CD14-positive monocyte (primary cell): ENCODE data around the gene WDFY3. TPM values are rescaled to one million over a fixed set of nuclear protein-coding genes. Genes with fewer than 3 reads are reported as not detected.

Source experiments
- DNase-seq, 3 donors: peaks; one replicate each; pipeline ENCODE4 v3.0.0-alpha.2; 2011 to 2022
- H2AFZ ChIP-seq: 2 replicates; pipeline ENCODE4 v1.6.0; 2012; ENCODE audit warnings: mild to moderate bottlenecking, low read depth, low read length, inconsistent platforms; ENCODE audit not compliant: insufficient read depth, poor library complexity, severe bottlenecking
- H3K27ac ChIP-seq, 2 donors: 1 replicate in 1 of 2; 2 replicates in 1 of 2; pipeline ENCODE4 v1.5.1; 2012 to 2013; ENCODE audit warnings: low read length in 2 of 2, control low read depth in 1 of 2, inconsistent platforms in 1 of 2, low read depth in 1 of 2, mild to moderate bottlenecking in 1 of 2
- H3K27me3 ChIP-seq, 2 donors: one replicate each; pipeline versions ENCODE4 v1.6.0 to v1.6.1; 2011 to 2013; ENCODE audit warnings: low read length in 2 of 2; ENCODE audit not compliant: control insufficient read depth in 2 of 2, insufficient read depth in 2 of 2
- H3K36me3 ChIP-seq, 2 donors: replicated peaks in 1 of 2; 1 replicate in 1 of 2; 2 replicates in 1 of 2; pipeline versions ENCODE4 v1.5.1 to v1.6.1; 2012 to 2013; ENCODE audit warnings: low read length in 2 of 2, control low read depth in 1 of 2, inconsistent platforms in 1 of 2, mild to moderate bottlenecking in 1 of 2; ENCODE audit not compliant: insufficient read depth in 2 of 2, control insufficient read depth in 1 of 2
- H3K4me1 ChIP-seq, 2 donors: 1 replicate in 1 of 2; 2 replicates in 1 of 2; pipeline versions ENCODE4 v1.5.1 to v1.6.1; 2012 to 2013; ENCODE audit warnings: low read length in 2 of 2, control low read depth in 1 of 2, inconsistent platforms in 1 of 2, mild to moderate bottlenecking in 1 of 2, moderate library complexity in 1 of 2; ENCODE audit not compliant: insufficient read depth in 2 of 2, control insufficient read depth in 1 of 2
- H3K4me2 ChIP-seq: replicated peaks from 2 replicates; pipeline ENCODE3; 2012; ENCODE audit warnings: low read length, moderate library complexity, mild to moderate bottlenecking; ENCODE audit not compliant: poor library complexity, severe bottlenecking; ENCODE audit errors: extremely low read depth
- H3K4me3 ChIP-seq, 3 experiments: fragments of 200-600 bp in 1 of 3; sonication (generic) in 1 of 3; replicated peaks in 1 of 3; 1 replicate in 2 of 3; 2 replicates in 1 of 3; pipeline ENCODE4 v1.5.1; 2011 to 2013; ENCODE audit warnings: low read length in 3 of 3, mild to moderate bottlenecking in 3 of 3, control low read depth in 2 of 3, low read depth in 2 of 3, inconsistent platforms in 1 of 3, moderate library complexity in 1 of 3
- H3K79me2 ChIP-seq: 2 replicates; pipeline ENCODE4 v1.6.0; 2012; ENCODE audit warnings: mild to moderate bottlenecking, control low read depth, inconsistent platforms, low read length, moderate library complexity; ENCODE audit not compliant: insufficient read depth
- H3K9ac ChIP-seq: 2 replicates; pipeline ENCODE4 v1.6.0; 2017; ENCODE audit warnings: low read length, mild to moderate bottlenecking; ENCODE audit not compliant: insufficient read depth, poor library complexity, severe bottlenecking
- H3K9me3 ChIP-seq, 2 donors: replicated peaks in 1 of 2; 1 replicate in 1 of 2; 2 replicates in 1 of 2; pipeline versions ENCODE4 v1.5.1 to v1.6.1; 2012 to 2013; ENCODE audit warnings: low read length in 2 of 2, control low read depth in 1 of 2; ENCODE audit not compliant: control insufficient read depth in 1 of 2, insufficient read depth in 1 of 2
- H4K20me1 ChIP-seq: 2 replicates; pipeline ENCODE4 v1.6.0; 2012; ENCODE audit warnings: mild to moderate bottlenecking, low read length, control low read depth, moderate library complexity; ENCODE audit not compliant: insufficient read depth
- H3K27ac Mint-ChIP-seq, 7 donors: one replicate each; pipeline ENCODE4 v1.8.0; 2020; ENCODE audit warnings: mild to moderate bottlenecking in 7 of 7, mixed read lengths in 7 of 7, moderate library complexity in 6 of 7, inconsistent platforms in 2 of 7
- H3K27me3 Mint-ChIP-seq, 3 donors: one replicate each; pipeline ENCODE4 v1.8.0; 2021 to 2022; ENCODE audit warnings: low read depth in 3 of 3, mild to moderate bottlenecking in 3 of 3, mixed read lengths in 3 of 3, moderate library complexity in 3 of 3, inconsistent platforms in 1 of 3
- H3K36me3 Mint-ChIP-seq, 2 donors: one replicate each; pipeline ENCODE4 v1.8.0; 2020; ENCODE audit warnings: mixed read lengths in 2 of 2, inconsistent platforms in 1 of 2, mild to moderate bottlenecking in 1 of 2
- H3K4me1 Mint-ChIP-seq: one replicate; pipeline ENCODE4 v1.8.0; 2020; ENCODE audit warnings: mild to moderate bottlenecking, mixed read lengths
- H3K4me3 Mint-ChIP-seq, 2 donors: one replicate each; pipeline ENCODE4 v1.8.0; 2020; ENCODE audit warnings: mild to moderate bottlenecking in 2 of 2, mixed read lengths in 2 of 2, moderate library complexity in 1 of 2
- H3K9me3 Mint-ChIP-seq, 7 donors: one replicate each; pipeline ENCODE4 v1.8.0; 2020 to 2022; ENCODE audit warnings: mixed read lengths in 7 of 7, mild to moderate bottlenecking in 6 of 7, moderate library complexity in 6 of 7, inconsistent platforms in 2 of 7
- WGBS: methylation state at CpG from one replicate; pipeline ENCODE4 v1.1.5; 2013; ENCODE audit warnings: missing lambda C conversion rate; ENCODE audit not compliant: insufficient coverage; 5-methylcytosine and 5-hydroxymethylcytosine counted together
- intact Hi-C, 2 donors: fragments of 100-400 bp; cut with micrococcal nuclease; formaldehyde crosslinking; loops; one replicate each; pipeline versions ENCODE4 v1.15.0 to v1.15.1; 2023
- polyA plus RNA-seq, 3 donors: library from polyadenylated mRNA; depleted of rRNA in 1 of 3; unstranded in 2 of 3; stranded (reverse) in 1 of 3; fragments of 300-500 nt in 2 of 3; fragments of >200 nt in 1 of 3; fragmentation: Illumina TruSeq in 2 of 3; gene quantifications; 1 replicate in 2 of 3; 2 replicates in 1 of 3; pipeline ENCODE4 v1.2.3, GENCODE V29; 2012 to 2021
- TF ChIP-seq, protein P1 (sequence below): fragments of 200-600 bp; IDR thresholded peaks from one replicate; pipeline ENCODE4 v1.8.0; 2022; ENCODE audit warnings: antibody characterized with exemption, mild to moderate bottlenecking

WDFY3 gene
- polyA plus RNA-seq, 3 donors = 5.6 to 35.5 (median 5.9) TPM

DNA sequence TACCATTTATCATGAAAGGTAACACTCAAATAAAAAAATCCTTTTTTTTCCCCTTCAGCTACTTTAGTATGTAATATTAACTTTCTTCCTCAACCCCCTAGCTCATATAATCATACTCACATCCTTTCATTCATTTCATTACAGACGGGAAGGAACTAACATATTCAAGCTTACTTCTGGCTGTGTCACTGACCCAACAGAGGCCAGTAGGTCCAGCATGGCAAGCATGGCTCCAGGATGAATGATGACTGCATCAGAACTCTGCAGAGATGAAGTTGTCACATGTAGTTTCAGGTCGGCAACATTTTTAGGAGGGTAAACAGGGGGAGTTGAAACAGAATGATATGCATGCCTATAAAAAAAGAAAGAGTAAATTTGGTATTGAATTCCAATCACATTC, 163.4 kb downstream of the WDFY3 start:
- no peak overlapping the region for H3K27ac ChIP-seq
- Mint-ChIP-seq H3K27ac (no peak overlapping the region), H3K9me3 (peaks cover 0 to 3% (median 0%) of the 10 kb centered on the region in 7 donors), H3K36me3 (peaks cover 57 to 77% of the 10 kb centered on the region in 2 donors), H3K27me3 (no peaks in the 10 kb centered on the region), H3K4me1 (no peaks in the 10 kb centered on the region), H3K4me3 (no peak overlapping the region)
- intact Hi-C loops = no loop called here
- no CpG with 5 or more reads among the region's 2 CpGs for WGBS
- no peak overlapping the region for H3K4me3 ChIP-seq
- no peak for DNase-seq
- no peaks in the 10 kb centered on the region for H3K79me2 ChIP-seq
- no peak overlapping the region for H3K9ac ChIP-seq
- TF ChIP-seq, protein P1, sequence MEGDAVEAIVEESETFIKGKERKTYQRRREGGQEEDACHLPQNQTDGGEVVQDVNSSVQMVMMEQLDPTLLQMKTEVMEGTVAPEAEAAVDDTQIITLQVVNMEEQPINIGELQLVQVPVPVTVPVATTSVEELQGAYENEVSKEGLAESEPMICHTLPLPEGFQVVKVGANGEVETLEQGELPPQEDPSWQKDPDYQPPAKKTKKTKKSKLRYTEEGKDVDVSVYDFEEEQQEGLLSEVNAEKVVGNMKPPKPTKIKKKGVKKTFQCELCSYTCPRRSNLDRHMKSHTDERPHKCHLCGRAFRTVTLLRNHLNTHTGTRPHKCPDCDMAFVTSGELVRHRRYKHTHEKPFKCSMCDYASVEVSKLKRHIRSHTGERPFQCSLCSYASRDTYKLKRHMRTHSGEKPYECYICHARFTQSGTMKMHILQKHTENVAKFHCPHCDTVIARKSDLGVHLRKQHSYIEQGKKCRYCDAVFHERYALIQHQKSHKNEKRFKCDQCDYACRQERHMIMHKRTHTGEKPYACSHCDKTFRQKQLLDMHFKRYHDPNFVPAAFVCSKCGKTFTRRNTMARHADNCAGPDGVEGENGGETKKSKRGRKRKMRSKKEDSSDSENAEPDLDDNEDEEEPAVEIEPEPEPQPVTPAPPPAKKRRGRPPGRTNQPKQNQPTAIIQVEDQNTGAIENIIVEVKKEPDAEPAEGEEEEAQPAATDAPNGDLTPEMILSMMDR = no peak
- peaks cover 51 to 91% of the 10 kb centered on the region in 2 donors for H3K36me3 ChIP-seq
- peaks cover 5% of the 10 kb centered on the region for H4K20me1 ChIP-seq
- no peaks in the 10 kb centered on the region for H3K4me1 ChIP-seq
- H3K4me2 ChIP-seq = no peak overlapping the region
- H3K9me3 ChIP-seq = no peaks in the 10 kb centered on the region
- no peaks in the 10 kb centered on the region for H3K27me3 ChIP-seq
- no peak overlapping the region for H2AFZ ChIP-seq

DNA sequence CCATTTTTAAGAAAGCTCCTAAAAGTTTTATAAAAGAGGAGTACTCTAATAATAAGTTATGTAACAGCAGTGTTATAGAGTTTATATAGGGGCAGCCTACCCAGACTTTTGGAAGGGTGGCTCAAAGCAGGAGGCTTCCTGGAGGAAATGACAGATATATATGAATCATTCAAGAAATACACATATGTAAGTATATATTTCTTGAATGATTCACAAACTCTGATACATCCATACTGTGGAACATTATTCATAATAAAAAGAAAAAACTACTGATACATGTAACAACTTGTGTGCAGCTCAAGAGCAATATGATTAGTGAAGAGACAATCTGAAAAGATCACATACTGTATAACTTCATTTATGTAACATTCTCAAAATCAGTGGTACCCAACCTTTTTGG, 166.2 kb downstream of the WDFY3 start:
- TF ChIP-seq, protein P1 = no peak
- Histone ChIP-seq H3K36me3 (peaks cover 62 to 86% of the 10 kb centered on the region in 2 donors), H3K4me3 (no peak overlapping the region), H3K9ac (no peak overlapping the region), H3K27ac (no peak overlapping the region), H3K4me2 (no peak overlapping the region), H4K20me1 (no peaks in the 10 kb centered on the region), H2AFZ (no peak overlapping the region), H3K9me3 (no peaks in the 10 kb centered on the region), H3K27me3 (no peaks in the 10 kb centered on the region), H3K79me2 (no peaks in the 10 kb centered on the region), H3K4me1 (no peaks in the 10 kb centered on the region)
- no peak overlapping the region for H3K4me3 Mint-ChIP-seq
- intact Hi-C loops = no loop called here
- peaks cover 59 to 75% of the 10 kb centered on the region in 2 donors for H3K36me3 Mint-ChIP-seq
- no peak overlapping the region for H3K27ac Mint-ChIP-seq
- H3K4me1 Mint-ChIP-seq = no peaks in the 10 kb centered on the region
- DNase-seq = no peak
- H3K9me3 Mint-ChIP-seq = peaks cover 0 to 3% (median 0%) of the 10 kb centered on the region in 7 donors
- no peaks in the 10 kb centered on the region for H3K27me3 Mint-ChIP-seq
